Right lobe of liver (tissue), 4 donors: Measurements from ENCODE around the gene HAUS8.

ENCODE experiments used
- CTCF ChIP-seq, 4 donors: fragments of 200-600 bp in 3 of 4; fragments of 450-650 bp in 1 of 4; IDR thresholded peaks; one replicate each; pipeline versions ENCODE4 v1.5.1 to v1.8.0; 2016 to 2022; ENCODE audit warnings: antibody characterized with exemption in 4 of 4, mild to moderate bottlenecking in 2 of 4
- POLR2A ChIP-seq: fragments of 450-650 bp; IDR thresholded peaks from one replicate; pipeline ENCODE4 v1.6.1; 2017; ENCODE audit warnings: antibody characterized with exemption, mild to moderate bottlenecking
- donor health status: DM: no; HTN: no; CAD: no.
- donor health status: DM: no; HTN: no; CAD: no.
- donor health status: DM: no; HTN: yes; CAD: no.

DNA sequence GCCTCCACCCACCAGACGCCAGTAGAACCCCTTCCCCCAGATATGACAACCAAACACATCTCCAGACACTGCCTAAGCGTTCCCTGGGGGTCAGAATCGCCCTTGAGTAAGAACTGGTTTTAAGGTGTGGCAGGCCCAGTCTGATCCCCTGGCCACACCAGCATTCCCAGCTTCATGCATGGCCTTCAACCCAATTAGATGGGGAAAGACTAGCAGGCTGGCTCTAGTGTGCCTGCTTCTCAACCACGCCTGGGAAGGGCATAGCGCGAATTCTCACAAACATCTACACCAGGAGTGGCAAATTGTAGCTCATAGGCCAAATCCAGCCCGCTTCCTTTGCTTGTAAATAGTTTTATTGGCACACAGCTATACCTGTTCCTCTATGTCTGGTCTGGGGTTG, 13.6 kb downstream of the HAUS8 start:
- TF ChIP-seq CTCF (IDR thresholded peaks at IDR 0.05) (no peak), POLR2A (no peak)
